H9 (cell line): Measurements from ENCODE around the gene B3GNT2. TPM values are rescaled to one million over a fixed set of nuclear protein-coding genes. Genes with fewer than 3 reads are reported as not detected.

Experiments
- DNase-seq: peaks from one replicate; pipeline ENCODE4 v3.0.0-alpha.2; 2017
- H2AFZ ChIP-seq: one replicate; pipeline ENCODE4 v1.6.1; 2013; ENCODE audit warnings: mild to moderate bottlenecking, low read length, control low read depth, moderate library complexity
- H2AK5ac ChIP-seq: 2 replicates; pipeline ENCODE4 v1.6.1; 2013; ENCODE audit warnings: low read length, control low read depth, mixed read lengths; ENCODE audit not compliant: insufficient read length
- H2BK120ac ChIP-seq: one replicate; pipeline ENCODE4 v1.6.1; 2013; ENCODE audit warnings: low read depth, mild to moderate bottlenecking, low read length, control low read depth, inconsistent platforms; ENCODE audit not compliant: poor library complexity, severe bottlenecking
- H2BK12ac ChIP-seq: 2 replicates; pipeline ENCODE4 v1.6.1; 2013; ENCODE audit warnings: low read length, control low read depth, mixed read lengths, low read depth; ENCODE audit not compliant: insufficient read length
- H2BK15ac ChIP-seq: 2 replicates; pipeline ENCODE4 v1.6.1; 2013; ENCODE audit warnings: low read depth, low read length, control low read depth
- H2BK20ac ChIP-seq: one replicate; pipeline ENCODE4 v1.6.1; 2013; ENCODE audit warnings: low read depth, mild to moderate bottlenecking, low read length, control low read depth, inconsistent platforms; ENCODE audit not compliant: poor library complexity, severe bottlenecking
- H2BK5ac ChIP-seq: 2 replicates; pipeline ENCODE4 v1.6.1; 2013; ENCODE audit warnings: low read length, control low read depth, mixed read lengths; ENCODE audit not compliant: insufficient read length
- H3K14ac ChIP-seq: 2 replicates; pipeline ENCODE4 v1.6.1; 2013; ENCODE audit warnings: low read length, control low read depth; ENCODE audit not compliant: insufficient read depth
- H3K18ac ChIP-seq: 2 replicates; pipeline ENCODE4 v1.6.1; 2013; ENCODE audit warnings: low read depth, mild to moderate bottlenecking, mixed read lengths, low read length, control low read depth; ENCODE audit not compliant: insufficient read length
- H3K23ac ChIP-seq: 2 replicates; pipeline ENCODE4 v1.6.1; 2013; ENCODE audit warnings: low read length, control low read depth, mixed read lengths, low read depth; ENCODE audit not compliant: insufficient read length
- H3K23me2 ChIP-seq: 2 replicates; pipeline ENCODE4 v1.6.1; 2013; ENCODE audit warnings: low read depth, mild to moderate bottlenecking, mixed read lengths, low read length, control low read depth; ENCODE audit not compliant: insufficient read length, poor library complexity, severe bottlenecking
- H3K27ac ChIP-seq: 2 replicates; pipeline ENCODE4 v1.5.1; 2013; ENCODE audit warnings: low read length, control low read depth, mixed read lengths, low read depth; ENCODE audit not compliant: insufficient read length
- H3K27me3 ChIP-seq: 2 replicates; pipeline ENCODE4 v1.6.1; 2013; ENCODE audit warnings: low read length, control low read depth, inconsistent platforms; ENCODE audit not compliant: insufficient read depth
- H3K4ac ChIP-seq: 2 replicates; pipeline ENCODE4 v1.6.1; 2013; ENCODE audit warnings: low read depth, mild to moderate bottlenecking, control low read depth, inconsistent platforms, low read length, moderate library complexity
- H3K4me1 ChIP-seq: 2 replicates; pipeline ENCODE4 v1.6.1; 2013; ENCODE audit warnings: low read length, control low read depth, inconsistent platforms; ENCODE audit not compliant: insufficient read depth
- H3K4me2 ChIP-seq: 2 replicates; pipeline ENCODE4 v1.6.1; 2013; ENCODE audit warnings: low read length, control low read depth, mixed read lengths; ENCODE audit not compliant: insufficient read length, insufficient read depth
- H3K56ac ChIP-seq: 2 replicates; pipeline ENCODE4 v1.6.1; 2013; ENCODE audit warnings: low read depth, mild to moderate bottlenecking, mixed read lengths, low read length, control low read depth; ENCODE audit not compliant: insufficient read length
- H3K79me1 ChIP-seq: 2 replicates; pipeline ENCODE4 v1.6.1; 2013; ENCODE audit warnings: low read depth, mild to moderate bottlenecking, moderate library complexity, low read length, control low read depth, inconsistent platforms; ENCODE audit not compliant: insufficient read depth, poor library complexity, severe bottlenecking
- H3K79me2 ChIP-seq: 2 replicates; pipeline ENCODE4 v1.6.1; 2013; ENCODE audit warnings: low read length, control low read depth, inconsistent platforms; ENCODE audit not compliant: insufficient read depth
- H3K9ac ChIP-seq: 2 replicates; pipeline ENCODE4 v1.6.1; 2013; ENCODE audit warnings: low read length, control low read depth, mixed read lengths; ENCODE audit not compliant: insufficient read length; ENCODE audit errors: extremely low read depth
- H3K9me3 ChIP-seq: one replicate; pipeline ENCODE4 v1.6.1; 2013; ENCODE audit warnings: low read depth, low read length, inconsistent platforms; ENCODE audit not compliant: control insufficient read depth
- H3T11ph ChIP-seq: one replicate; pipeline ENCODE4 v1.6.1; 2013; ENCODE audit warnings: mild to moderate bottlenecking, low read length, control low read depth, inconsistent platforms
- H4K20me1 ChIP-seq: one replicate; pipeline ENCODE4 v1.6.1; 2013; ENCODE audit not compliant: control insufficient read depth, insufficient read length, insufficient read depth
- H4K5ac ChIP-seq: 2 replicates; pipeline ENCODE4 v1.6.1; 2013; ENCODE audit warnings: low read depth, mild to moderate bottlenecking, mixed read lengths, low read length, control low read depth; ENCODE audit not compliant: insufficient read length
- H4K8ac ChIP-seq: replicated peaks from 2 replicates; pipeline ENCODE4 v1.6.1; 2013; ENCODE audit warnings: low read length, control low read depth, mixed read lengths, low read depth; ENCODE audit not compliant: insufficient read length
- H4K91ac ChIP-seq: 2 replicates; pipeline ENCODE4 v1.6.1; 2013; ENCODE audit warnings: low read depth, mild to moderate bottlenecking, moderate library complexity, mixed read lengths, low read length, control low read depth; ENCODE audit not compliant: insufficient read length
- H3K27ac Mint-ChIP-seq, 3 experiments: 2 replicates in 2 of 3; 3 replicates in 1 of 3; pipeline ENCODE4 v1.8.0; 2020 to 2021; ENCODE audit warnings: mixed read lengths in 3 of 3, mild to moderate bottlenecking in 1 of 3, moderate library complexity in 1 of 3
- H3K27me3 Mint-ChIP-seq: 2 replicates; pipeline ENCODE4 v1.8.0; 2021; ENCODE audit warnings: low read depth, mild to moderate bottlenecking, moderate library complexity, mixed read lengths
- H3K36me3 Mint-ChIP-seq, 3 experiments: 2 replicates in 2 of 3; 3 replicates in 1 of 3; pipeline ENCODE4 v1.8.0; 2020 to 2021; ENCODE audit warnings: low read depth in 3 of 3, mixed read lengths in 3 of 3; ENCODE audit not compliant: insufficient read depth in 1 of 3
- H3K4me1 Mint-ChIP-seq, 2 experiments: 2 replicates each; pipeline ENCODE4 v1.8.0; 2020; ENCODE audit warnings: mixed read lengths in 2 of 2
- H3K4me3 Mint-ChIP-seq, 2 experiments: 2 replicates in 1 of 2; 3 replicates in 1 of 2; pipeline ENCODE4 v1.8.0; 2020 to 2021; ENCODE audit warnings: mild to moderate bottlenecking in 2 of 2, mixed read lengths in 2 of 2, moderate library complexity in 1 of 2
- H3K9me3 Mint-ChIP-seq, 2 experiments: 2 replicates in 1 of 2; 3 replicates in 1 of 2; pipeline ENCODE4 v1.8.0; 2020; ENCODE audit warnings: mild to moderate bottlenecking in 2 of 2, mixed read lengths in 2 of 2, moderate library complexity in 1 of 2
- CTCF ChIP-seq: fragments of 200-600 bp; sonication (generic); conservative IDR thresholded peaks from 3 replicates; pipeline ENCODE4 v1.8.0; 2021; ENCODE audit warnings: antibody characterized with exemption, mild to moderate bottlenecking
- WGBS: extraction: QIAGEN DNeasy Blood & Tissue Kit; methylation state at CpG from one replicate; pipeline ENCODE4 v1.1.7; 2013; ENCODE audit warnings: missing lambda C conversion rate, low lambda C conversion rate, mixed read lengths; ENCODE audit not compliant: insufficient read length; ENCODE audit errors: extremely low coverage; 5-methylcytosine and 5-hydroxymethylcytosine counted together
- total RNA-seq: library from RNA; stranded (reverse); gene quantifications from 2 replicates; pipeline ENCODE4 v1.2.1, GENCODE V29; 2021

Gene B3GNT2
- total RNA-seq, 1 experiment from 2014 or later = 55.3 TPM

- Histone ChIP-seq H3T11ph (no peak overlapping the region), H2BK12ac (no peak overlapping the region), H4K20me1 (no peaks in the 10 kb centered on the region), H3K79me2 (no peaks in the 10 kb centered on the region), H2AK5ac (no peak overlapping the region), H2BK15ac (no peak overlapping the region), H3K14ac (no peak overlapping the region), H2BK120ac (no peak overlapping the region), H2BK5ac (no peak overlapping the region), H4K91ac (no peak overlapping the region), H4K5ac (no peak overlapping the region), H3K27me3 (no peaks in the 10 kb centered on the region), H3K4me1 (no peaks in the 10 kb centered on the region), H3K79me1 (no peaks in the 10 kb centered on the region), H2BK20ac (no peak overlapping the region), H3K4ac (no peak overlapping the region), H3K9ac (no peak overlapping the region), H3K23ac (no peak overlapping the region), H3K23me2 (no peaks in the 10 kb centered on the region), H2AFZ (no peak overlapping the region), H3K4me2 (no peak overlapping the region), H3K9me3 (no peaks in the 10 kb centered on the region), H3K27ac (no peak overlapping the region), H4K8ac (no peak overlapping the region), H3K56ac (no peak overlapping the region), H3K18ac (no peak overlapping the region)
- Mint-ChIP-seq H3K27me3 (peaks cover 3% of the 10 kb centered on the region), H3K4me3 (no peak overlapping the region), H3K9me3 (peaks cover 4 to 7% of the 10 kb centered on the region in 2 experiments; a peak in 3 of 5 replicates), H3K36me3 (peaks cover 0 to 11% (median 2%) of the 10 kb centered on the region in 3 experiments; a peak in 4 of 7 replicates), H3K4me1 (peaks cover 5 to 17% of the 10 kb centered on the region in 2 experiments), H3K27ac (no peak overlapping the region; a peak in 1 of 7 replicates)
- DNase-seq = no peak
- no CpG with 5 or more reads among the region's 5 CpGs for WGBS
- TF ChIP-seq CTCF = no peak
These were observed 6.7 kb upstream of the B3GNT2 start for GRCh38 chr2:62189196-62189595.
